GM19043 (cell line): ENCODE data around the gene GAB2.
"Not testable (repeated sequence)": the region's sequence is repeated elsewhere in the genome, so short reads cannot be mapped to it uniquely, and the experiment has no call there.

Experiments used
- ATAC-seq: cut with Tn5 transposase; IDR thresholded peaks from one replicate; pipeline ENCODE4 v1.9.1; 2021; ENCODE audit warnings: low read depth; ENCODE audit not compliant: unreplicated experiment

Gene GAB2

DNA sequence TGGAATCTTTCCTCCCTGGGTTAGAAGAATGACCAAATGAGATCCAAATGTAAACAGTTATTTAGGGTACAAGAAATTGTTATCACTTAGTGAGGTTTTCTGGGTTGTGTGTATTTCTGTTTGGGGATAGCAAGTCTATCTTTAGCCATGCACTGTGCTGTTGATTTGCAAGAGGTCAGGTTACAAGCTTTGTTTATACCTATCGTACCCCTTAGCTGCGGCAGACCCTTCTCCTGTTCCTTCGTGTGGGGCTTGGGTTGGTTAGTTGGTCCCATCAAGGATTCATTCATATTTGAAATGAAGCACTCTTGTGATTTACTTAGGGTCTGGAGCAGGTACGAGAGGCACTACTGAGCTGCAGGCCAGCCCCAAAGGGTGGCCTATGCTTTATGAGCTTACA is 156.3 kb downstream of the GAB2 start:
- ATAC-seq, result no peak

DNA sequence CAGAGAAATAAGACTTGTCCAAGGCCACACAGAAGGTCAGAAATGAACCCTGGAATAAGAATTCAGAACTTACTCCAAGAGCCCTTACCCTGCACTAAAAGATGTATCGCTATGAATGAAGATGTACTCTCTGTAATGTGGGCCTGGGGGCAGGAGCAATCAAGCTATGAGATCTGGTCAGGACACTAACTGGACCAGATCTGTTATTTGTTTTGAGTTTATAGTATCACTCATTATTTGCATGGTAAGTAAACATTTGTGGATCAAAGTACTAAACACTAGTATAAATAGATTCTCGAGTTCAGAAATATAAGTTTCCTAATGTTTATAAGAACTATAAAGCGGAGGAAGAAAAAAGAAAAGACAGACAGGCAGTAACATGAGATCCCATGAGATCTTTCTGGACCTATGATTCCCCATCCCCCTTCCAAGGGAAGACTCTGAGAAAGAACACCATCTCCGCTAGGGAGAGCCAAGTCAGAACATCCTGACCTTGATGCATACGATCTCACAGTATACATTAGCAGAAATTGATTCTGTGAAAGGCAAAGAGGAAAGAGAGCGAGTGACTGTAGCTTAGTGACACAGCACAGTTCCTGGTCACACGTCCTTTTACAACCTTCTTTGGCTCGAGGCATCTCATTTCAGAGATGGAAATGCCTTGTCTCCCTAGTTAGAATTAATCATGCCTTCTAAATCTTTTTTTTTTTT is 157.7 kb downstream of the GAB2 start:
- no peak for ATAC-seq

DNA sequence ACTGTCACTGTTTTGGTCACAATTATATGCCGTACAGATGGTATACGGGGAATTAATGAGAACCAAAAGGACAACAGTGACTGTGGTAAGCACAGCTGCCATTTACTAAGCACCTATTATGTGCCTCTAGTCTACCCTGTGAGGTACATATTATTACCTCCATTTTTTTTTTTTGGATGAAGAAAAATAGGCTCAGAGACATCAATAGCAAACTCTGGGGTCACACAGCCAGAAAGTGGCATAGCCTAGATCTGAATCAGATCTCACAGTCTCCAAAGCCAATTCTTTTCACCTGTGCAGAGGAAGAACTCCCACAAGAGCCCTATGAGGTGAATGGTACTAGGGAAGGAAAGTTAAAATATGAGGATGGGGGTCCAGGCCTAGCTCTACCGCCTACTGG is 160.0 kb downstream of the GAB2 start:
- ATAC-seq, result no peak

DNA sequence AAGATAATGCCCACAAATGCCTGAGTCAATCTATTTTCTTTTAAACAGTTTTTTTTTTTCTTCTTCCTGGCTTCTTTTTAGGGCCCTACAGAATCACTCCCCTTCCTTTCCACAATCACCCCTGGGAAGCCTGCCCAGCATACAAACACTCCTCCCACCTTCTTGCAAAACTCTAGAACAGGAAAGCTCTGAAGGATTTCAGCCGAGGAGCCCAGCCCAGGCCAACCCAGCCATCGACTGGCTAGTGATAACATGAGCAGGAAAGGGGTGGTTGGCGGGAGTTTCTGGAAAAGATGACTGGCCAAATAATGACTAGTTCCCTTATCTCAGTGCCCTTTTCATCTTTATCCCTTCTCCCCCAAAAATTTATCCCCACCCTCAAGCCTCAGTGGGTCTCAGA is 160.7 kb downstream of the GAB2 start:
- no peak for ATAC-seq

DNA sequence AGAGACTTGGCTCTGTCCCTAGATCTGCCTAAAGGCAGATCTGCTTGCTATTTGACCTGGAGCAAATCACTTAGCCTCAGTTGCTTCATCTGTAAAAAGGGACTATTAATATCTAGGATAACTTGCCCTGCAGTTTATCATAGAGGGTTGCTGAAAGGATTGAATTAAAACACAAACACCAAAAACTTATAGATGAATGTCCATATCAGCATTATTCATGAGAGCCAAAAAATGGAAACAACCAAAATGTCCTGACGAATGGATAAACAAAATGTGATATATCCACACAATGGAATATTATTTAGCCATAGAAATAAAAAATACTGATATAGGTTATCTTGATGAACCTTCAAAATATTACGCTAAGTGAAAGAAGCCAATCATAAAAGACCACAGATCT is 161.7 kb downstream of the GAB2 start:
- ATAC-seq, result no peak

DNA sequence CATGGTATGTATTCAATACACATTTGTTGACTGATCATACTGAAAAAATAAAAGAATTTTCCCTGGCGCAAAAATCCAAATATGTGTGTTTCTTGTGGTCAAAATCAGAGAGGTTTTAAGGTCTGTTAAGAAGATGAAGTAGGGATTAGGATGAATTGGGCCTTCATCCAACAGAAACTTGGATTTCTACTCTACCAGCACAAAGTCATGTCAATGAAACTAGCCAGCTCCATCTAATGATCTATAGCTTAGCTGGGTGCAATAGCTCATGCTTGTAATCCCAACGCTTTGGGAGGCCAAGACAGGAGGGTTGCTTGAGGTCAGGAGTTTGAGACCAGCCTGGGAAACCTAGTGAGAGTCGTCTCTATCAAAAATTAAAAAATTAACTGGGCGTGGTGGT is 163.4 kb downstream of the GAB2 start:
- ATAC-seq, result no peak

DNA sequence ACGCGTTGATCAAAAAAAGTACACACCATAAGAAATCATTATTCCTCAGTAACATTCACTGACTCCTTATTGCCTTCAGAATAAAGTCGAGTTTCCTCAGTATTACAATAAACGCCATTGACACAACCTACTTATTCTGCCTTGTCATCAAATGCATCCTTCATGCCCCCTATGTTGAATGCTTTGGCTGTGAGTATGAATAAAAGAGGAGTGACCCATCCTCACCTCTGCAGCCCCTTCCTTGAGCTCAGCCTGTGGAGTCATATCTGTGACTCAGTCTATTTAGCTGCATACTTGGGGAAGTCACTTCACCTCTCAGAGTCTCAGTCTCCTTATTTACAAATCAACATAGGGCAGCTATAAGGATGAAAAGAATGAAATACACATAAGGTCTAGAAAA is 163.8 kb downstream of the GAB2 start:
- ATAC-seq, result no peak

DNA sequence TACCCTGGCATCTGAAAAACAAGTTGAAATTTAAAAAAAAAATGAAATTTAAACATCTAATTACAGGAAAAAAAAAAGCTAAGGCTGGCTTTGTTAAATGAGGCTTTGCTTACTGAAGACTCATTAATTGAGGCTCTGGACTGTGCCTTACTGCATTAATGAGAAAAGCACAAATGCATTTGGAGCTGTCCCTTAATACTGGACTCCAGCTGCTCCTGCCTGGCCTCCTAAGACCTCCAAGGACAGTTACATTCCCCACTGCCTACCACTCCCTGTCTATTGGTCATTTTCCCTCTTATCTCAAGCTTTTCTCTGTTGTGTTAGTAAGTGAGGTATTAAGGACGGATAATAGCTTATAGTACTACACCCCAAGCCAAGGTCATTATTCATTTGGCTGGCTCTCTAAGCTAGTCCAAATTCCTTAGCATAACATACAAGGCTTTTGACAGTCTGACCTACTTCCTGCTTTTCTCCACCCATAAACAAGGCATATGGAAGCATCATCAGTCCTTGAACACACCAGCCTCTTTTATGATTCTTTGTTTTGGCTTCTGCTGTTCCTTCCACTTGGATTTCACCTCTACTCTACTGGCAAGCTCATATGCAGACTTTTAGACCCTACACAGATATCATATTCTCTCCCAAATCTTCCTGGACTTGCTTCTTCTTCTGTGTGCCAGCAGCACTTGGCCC is 166.4 kb downstream of the GAB2 start:
- no peak for ATAC-seq

DNA sequence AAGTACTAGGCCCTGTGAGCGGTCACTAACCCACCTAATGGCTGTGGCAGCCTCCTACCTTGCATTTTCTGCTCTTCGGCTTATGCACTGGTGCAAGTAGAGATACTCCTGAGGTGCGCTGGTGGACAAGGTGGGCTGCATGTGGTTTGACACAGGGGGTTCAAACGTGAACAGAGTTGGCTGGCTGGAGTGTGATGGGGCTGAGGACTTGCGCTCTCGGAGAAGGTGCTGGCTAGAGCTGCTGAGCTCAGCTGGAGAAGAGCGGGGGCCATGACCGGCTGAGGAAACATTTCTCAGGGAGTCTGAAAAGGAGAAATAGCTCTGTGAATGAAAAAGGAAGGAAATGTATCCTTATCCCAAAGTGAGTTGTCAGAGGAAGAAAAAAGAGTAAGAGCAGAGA is 167.5 kb downstream of the GAB2 start:
- no peak for ATAC-seq

DNA sequence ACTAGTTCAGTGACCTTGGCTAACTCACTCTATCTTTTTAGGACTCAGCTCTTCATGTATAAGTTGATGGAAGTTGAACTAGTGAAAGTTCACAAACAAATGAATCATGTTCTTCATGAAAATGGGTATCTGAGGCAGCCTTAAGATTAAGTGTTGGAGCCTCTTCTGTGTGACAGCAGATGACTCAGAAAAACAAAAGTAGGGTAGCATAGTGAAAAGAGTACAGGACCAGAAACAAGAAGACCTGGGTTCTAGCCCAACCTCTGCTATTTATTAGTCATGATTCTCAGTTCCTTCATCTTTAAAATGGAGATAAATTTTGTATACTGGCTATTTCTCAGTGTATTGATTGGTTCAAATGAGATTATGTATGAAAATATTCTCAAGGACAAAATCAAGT is 168.7 kb downstream of the GAB2 start:
- no peak for ATAC-seq

DNA sequence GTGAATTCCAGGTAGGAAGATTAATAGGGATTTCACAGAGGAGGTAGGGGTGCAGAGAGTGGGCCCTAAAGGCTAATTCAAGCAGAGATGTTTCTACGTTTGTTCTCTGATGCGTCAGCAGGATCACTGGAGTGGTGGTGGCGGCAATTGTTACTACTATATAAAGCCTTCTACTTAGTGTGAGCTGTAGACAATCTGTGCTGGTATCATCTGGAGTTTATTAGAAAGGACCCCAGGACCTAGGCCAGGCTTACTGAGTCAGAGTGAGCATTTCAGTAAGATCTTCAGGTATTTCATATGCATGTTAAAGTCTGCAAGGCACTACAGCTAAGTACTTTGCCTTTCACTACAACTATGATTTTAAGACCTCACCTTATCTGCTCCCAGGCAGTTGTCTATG is 169.4 kb downstream of the GAB2 start:
- ATAC-seq, result no peak

DNA sequence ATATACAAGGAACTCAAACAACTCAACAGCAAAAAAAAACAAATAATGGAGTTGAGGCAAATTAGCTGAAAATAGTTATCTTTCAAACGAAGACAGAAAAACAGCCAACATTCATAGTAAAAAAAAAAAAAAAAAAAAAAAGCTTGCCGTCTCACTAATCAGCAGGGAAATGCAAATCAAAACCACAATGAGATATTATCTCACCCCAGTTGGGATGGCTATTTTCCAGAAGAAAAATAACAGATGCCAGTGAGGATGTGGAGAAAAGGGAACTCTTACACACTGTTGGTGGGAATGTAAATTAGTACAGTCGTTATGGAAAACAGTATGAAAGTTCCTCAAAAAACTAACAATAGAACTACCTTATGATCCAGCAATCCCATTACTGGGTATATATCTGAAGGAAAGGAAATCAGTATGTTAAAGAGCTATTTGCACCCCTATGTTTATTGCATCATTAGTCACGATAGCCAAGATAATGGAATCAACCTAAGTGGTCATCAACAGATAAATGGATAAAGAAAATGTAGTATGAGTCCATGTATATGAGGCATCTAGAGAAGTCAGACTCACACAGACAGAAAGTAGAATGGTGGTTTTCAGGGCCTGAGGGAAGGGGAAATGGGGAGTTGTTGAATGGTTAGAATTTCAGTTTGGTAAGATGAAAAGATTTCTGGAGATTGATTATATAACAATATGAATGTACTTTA is 172.9 kb downstream of the GAB2 start:
- ATAC-seq, result no peak

DNA sequence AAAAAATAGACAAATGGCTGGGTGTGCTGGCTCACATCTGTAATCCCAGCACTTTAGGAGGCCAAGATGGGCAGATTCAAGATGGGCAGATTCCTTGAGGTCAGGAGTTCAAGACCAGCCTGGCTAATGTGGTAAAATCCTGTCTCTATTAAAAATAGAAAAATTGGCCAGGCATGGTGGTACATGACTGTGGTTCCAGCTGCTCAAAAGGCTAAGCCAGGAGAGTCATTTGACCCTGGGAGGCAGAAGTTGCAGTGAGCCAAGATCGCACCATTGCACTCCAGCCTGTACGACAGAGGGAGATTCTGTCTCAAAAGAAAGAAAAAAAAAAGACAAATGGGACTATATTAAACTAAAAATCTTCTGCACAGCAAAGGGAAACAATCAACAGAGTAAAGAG is 173.5 kb downstream of the GAB2 start:
- no peak for ATAC-seq

DNA sequence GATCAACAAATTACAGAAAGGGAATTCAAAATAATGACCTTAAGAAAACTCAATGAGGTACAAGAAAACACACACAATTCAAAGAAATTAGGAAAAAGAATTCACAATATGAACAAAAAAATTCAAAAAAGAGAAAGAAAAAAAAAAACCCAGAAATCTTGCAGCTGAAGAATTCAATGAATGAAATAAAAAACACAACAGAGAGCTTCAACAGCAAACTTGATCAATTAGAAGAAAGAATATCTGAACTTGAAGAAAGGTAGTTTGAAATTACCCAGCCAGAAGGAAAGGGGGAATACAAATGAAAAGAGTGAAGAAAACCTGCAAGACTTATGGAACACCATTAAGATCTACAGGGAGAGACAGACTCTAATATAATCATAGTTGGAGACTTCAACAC is 176.1 kb downstream of the GAB2 start:
- no peak for ATAC-seq

DNA sequence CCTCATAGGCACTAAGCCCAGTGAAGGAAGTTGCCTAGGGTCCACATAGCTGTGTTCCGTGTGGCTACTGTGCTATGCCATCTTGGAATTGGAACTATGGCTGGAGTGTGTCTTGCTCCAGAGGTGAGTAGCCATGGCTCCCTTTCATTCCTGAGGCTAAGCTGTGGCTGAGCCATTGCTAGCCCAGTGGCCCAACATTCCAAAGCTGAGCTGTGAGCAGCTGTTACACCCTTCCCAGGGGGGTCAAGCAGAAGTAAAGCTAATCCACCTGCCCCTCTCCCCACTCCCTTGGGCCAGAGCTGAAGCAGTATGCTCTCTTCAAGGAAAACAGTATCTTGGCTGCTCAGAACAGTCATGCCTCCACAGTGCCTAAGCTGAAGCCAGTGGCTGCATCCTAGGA is 177.8 kb downstream of the GAB2 start:
- no peak for ATAC-seq

DNA sequence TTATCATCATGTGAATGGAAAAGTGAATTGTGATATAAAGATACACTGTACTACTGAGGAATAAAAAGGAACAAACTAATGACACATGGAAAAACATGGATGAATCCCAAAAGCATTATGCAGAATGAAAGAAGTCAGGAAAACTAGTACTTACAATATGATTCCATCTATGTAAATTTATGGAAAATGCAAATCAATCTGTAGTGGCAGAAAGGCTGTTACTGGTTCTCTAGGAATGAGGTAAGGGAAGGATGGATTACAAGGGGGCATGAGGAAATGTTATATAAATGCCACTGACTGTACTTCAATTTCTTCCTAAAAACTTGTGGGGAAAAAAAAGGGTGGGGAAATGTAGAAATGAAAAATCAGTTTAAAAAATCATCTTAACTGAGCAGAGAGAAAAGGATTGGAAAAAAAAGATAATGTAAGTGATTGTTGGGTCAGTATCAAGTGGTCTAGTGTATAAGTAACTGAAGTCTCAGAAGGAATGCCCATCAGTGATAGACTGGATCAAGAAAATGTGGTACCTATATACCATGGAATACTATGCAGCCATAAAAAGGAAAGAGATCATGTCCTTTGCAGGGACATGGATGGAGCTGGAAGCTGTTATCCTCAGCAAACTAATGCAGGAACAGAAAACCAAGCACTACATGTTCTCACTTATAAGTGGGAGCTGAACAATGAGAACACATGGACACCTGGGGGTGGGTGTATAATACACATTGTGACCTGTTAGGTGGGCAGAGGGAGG is 180.2 kb downstream of the GAB2 start:
- no peak for ATAC-seq

DNA sequence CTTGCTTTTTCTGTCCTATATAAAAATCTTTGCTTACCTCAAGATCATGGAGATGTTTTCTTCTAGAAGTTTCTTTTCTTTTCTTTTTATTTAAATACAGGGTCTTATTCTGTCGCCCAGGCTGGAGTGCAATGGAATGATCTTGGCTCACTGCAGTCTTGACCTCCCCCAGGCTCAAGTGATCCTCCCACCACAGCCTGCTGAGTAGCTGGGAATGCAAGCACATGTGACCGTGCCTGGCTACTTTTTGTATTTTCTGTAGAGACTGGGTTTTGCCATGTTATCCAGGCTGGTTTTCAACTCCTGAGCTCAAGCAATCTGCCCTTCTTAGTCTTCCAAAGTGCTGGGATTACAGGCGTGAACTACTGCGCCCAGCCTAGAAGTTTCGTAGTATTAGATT is 183.6 kb downstream of the GAB2 start:
- ATAC-seq, result no peak

DNA sequence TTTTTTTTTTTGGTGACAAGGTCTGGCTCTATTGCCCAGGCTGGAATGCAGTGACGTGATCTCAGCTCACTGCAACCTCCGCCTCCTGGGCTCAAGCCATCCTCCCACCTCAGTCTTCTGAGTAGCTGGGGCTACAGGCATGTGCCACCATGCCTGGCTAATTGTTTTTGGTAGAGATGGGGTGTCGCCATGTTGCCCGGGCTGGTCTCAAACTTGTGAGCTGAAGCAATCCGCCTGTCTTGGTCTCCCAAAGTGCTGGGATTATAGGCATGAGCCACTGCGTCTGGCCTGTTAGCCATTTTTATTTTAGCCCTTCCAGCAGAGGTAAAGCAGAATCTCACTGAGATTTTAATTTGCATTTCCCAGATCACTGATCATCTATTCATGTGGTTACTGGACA is 184.6 kb downstream of the GAB2 start:
- ATAC-seq, result not testable (repeated sequence)

DNA sequence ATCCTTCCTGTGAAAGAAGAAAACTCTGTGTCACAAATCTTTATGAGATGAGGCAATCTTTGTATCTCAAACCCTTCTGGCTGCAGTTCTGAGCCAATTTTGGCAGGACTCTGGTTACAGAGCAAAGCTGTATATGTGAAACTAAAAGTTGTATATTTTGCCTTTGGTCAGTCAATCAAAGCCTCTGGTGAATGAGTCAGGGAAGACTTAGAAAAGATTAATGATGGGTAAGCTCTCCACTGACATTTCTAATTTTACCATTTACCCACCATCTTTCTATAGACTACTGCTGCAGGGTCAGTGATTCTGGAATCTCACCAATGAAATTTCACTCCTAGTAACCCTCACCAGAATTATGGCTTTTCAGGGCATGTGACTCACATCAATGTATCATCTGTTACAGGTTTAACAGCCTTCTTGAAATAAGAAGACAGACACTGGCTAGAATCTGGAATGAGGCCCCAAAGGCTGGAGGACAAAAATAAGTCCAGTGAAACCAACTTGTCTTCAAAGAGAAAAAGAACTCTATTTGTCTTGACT is 185.6 kb downstream of the GAB2 start:
- no peak for ATAC-seq

DNA sequence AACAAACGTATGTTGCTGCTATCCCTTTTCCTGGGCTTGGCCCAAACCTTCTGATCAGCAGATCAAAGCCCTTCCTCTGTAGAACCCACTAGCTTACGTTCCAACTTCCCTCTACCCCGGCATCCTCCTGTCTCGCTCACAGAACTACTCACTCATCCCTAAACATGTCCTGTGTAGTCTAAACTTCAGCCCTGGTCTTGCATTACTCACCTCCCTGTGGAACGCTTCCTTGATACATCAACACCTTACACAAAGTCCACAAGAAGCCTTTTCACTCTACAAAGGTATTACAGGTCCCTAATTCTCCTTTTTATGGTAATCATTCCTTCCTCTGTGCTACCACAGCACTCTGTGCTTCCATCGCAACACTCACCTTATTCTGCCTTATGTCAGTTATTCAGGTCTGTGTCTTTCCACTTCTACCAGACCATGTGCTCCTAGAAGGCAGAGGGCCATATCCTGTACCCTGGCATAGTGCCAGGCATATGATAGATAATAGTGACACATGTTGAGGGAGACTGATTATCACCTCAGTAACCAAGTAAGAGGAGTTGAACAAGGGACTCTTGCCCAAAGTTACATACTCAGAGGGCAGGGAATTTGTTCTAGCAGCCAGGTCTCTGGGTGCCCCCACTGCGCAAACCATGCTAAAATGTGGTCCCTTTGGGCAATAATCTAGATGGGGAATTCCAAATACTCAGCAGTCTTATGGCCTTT is 187.3 kb downstream of the GAB2 start:
- no peak for ATAC-seq
